WTC11 (cell line): ENCODE results near the gene URM1. TPM values are rescaled to one million over a fixed set of nuclear protein-coding genes. Genes with fewer than 3 reads are reported as not detected.
A peak's percentile ranks its signal among the peaks of the same experiment; 100 is the strongest.

Experiments
- ATAC-seq: fragments of 200-7000 bp; cut with Tn5 transposase; 2 replicates; pipeline ENCODE4 v1.10.0; 2021; ENCODE audit warnings: mild to moderate bottlenecking, moderate library complexity
- Bru-seq: library from RNA; stranded (reverse); fragments of 400-500 nt; gene quantifications from one replicate; lab custom pipeline; 2021; lab: Mats Ljungman, UMichigan
- CTCF ChIA-PET: fragments of 300-600 bp; sonication (Branson Sonifier 250); formaldehyde crosslinking; loops from one replicate; lab custom pipeline; 2021; ENCODE audit warnings: antibody characterized with exemption; lab: Charles Lee
- POLR2A ChIA-PET: fragments of 350-600 bp; sonication (Branson Sonifier 250); formaldehyde crosslinking; loops from one replicate; lab custom pipeline; 2021; ENCODE audit warnings: antibody characterized with exemption; lab: Charles Lee
- DNase-seq: peaks from one replicate; pipeline ENCODE4 v3.0.0; 2021; ENCODE audit warnings: low spot score
- H3K27ac Mint-ChIP-seq: 2 replicates; pipeline ENCODE4 v1.8.0; 2021; ENCODE audit warnings: mixed read lengths
- H3K27me3 Mint-ChIP-seq: 2 replicates; pipeline ENCODE4 v1.8.0; 2021; ENCODE audit warnings: low read depth, mild to moderate bottlenecking, moderate library complexity, mixed read lengths
- H3K36me3 Mint-ChIP-seq: 2 replicates; pipeline ENCODE4 v1.8.0; 2021; ENCODE audit warnings: mixed read lengths
- H3K4me1 Mint-ChIP-seq: 2 replicates; pipeline ENCODE4 v1.8.0; 2022; ENCODE audit warnings: mixed read lengths
- H3K4me3 Mint-ChIP-seq: 2 replicates; pipeline ENCODE4 v1.8.0; 2021; ENCODE audit warnings: mild to moderate bottlenecking, moderate library complexity, mixed read lengths
- H3K9me3 Mint-ChIP-seq: 2 replicates; pipeline ENCODE4 v1.8.0; 2021; ENCODE audit warnings: mixed read lengths
- ATF1 ChIP-seq: sonication (generic); formaldehyde crosslinking; IDR thresholded peaks from 2 replicates; pipeline ENCODE4 v1.8.1; 2023; ENCODE audit warnings: mild to moderate bottlenecking, moderate library complexity, missing genetic modification reagents
- CBFB ChIP-seq: sonication (generic); formaldehyde crosslinking; IDR thresholded peaks from 2 replicates; pipeline ENCODE4 v1.8.1; 2022; ENCODE audit warnings: mild to moderate bottlenecking, low read depth, missing genetic modification reagents
- CREM ChIP-seq: sonication (generic); formaldehyde crosslinking; IDR thresholded peaks from 2 replicates; pipeline ENCODE4 v1.8.1; 2022; ENCODE audit warnings: mild to moderate bottlenecking, missing genetic modification reagents, moderate library complexity
- ELF4 ChIP-seq: sonication (generic); formaldehyde crosslinking; IDR thresholded peaks from 2 replicates; pipeline ENCODE4 v1.8.1; 2022; ENCODE audit warnings: low read depth, mild to moderate bottlenecking, moderate library complexity, missing genetic modification reagents
- FOXK1 ChIP-seq: sonication (generic); formaldehyde crosslinking; IDR thresholded peaks from 2 replicates; pipeline ENCODE4 v1.8.0; 2022; ENCODE audit warnings: mild to moderate bottlenecking, moderate library complexity, missing genetic modification reagents
- HMGA2 ChIP-seq: fragments of 250-450 bp; sonication (Bioruptor Pico); IDR thresholded peaks from 2 replicates; pipeline ENCODE4 v1.4.0; 2021; ENCODE audit warnings: mild to moderate bottlenecking, moderate library complexity
- JUN ChIP-seq: sonication (generic); formaldehyde crosslinking; IDR thresholded peaks from 2 replicates; pipeline ENCODE4 v1.8.0; 2023; ENCODE audit warnings: mild to moderate bottlenecking, missing genetic modification reagents
- NR3C1 ChIP-seq: sonication (generic); formaldehyde crosslinking; conservative IDR thresholded peaks from 2 replicates; pipeline ENCODE4 v1.8.1; 2023; ENCODE audit warnings: low read depth, mild to moderate bottlenecking, missing genetic modification reagents
- RELA ChIP-seq: sonication (generic); formaldehyde crosslinking; IDR thresholded peaks from 2 replicates; pipeline ENCODE4 v1.8.1; 2022; ENCODE audit warnings: missing genetic modification reagents, mild to moderate bottlenecking, borderline replicate concordance
- RORB ChIP-seq: fragments of 250-450 bp; sonication (Bioruptor Pico); IDR thresholded peaks from 2 replicates; pipeline ENCODE4 v1.9.0; 2021; ENCODE audit warnings: mild to moderate bottlenecking
- SP1 ChIP-seq: sonication (generic); formaldehyde crosslinking; conservative IDR thresholded peaks from 2 replicates; pipeline ENCODE4 v1.8.1; 2022; ENCODE audit warnings: missing genetic modification reagents
- TCF7 ChIP-seq: sonication (generic); formaldehyde crosslinking; IDR thresholded peaks from 2 replicates; pipeline ENCODE4 v1.8.0; 2022; ENCODE audit warnings: mild to moderate bottlenecking, low read depth, missing genetic modification reagents, moderate library complexity
- ZBTB21 ChIP-seq: sonication (generic); formaldehyde crosslinking; IDR thresholded peaks from 2 replicates; pipeline ENCODE4 v1.8.1; 2023; ENCODE audit warnings: mild to moderate bottlenecking, missing genetic modification reagents, borderline replicate concordance
- ZNF219 ChIP-seq: sonication (generic); formaldehyde crosslinking; IDR thresholded peaks from 2 replicates; pipeline ENCODE4 v1.8.0; 2023; ENCODE audit warnings: missing genetic modification reagents, mild to moderate bottlenecking, borderline replicate concordance
- ZNF232 ChIP-seq: sonication (generic); formaldehyde crosslinking; IDR thresholded peaks from 2 replicates; pipeline ENCODE4 v1.8.0; 2022; ENCODE audit warnings: mild to moderate bottlenecking, missing genetic modification reagents
- ZNF396 ChIP-seq: fragments of 250-450 bp; sonication (Bioruptor Pico); IDR thresholded peaks from 2 replicates; pipeline ENCODE4 v1.8.0; 2021; ENCODE audit warnings: mild to moderate bottlenecking, moderate library complexity, borderline replicate concordance
- long read RNA-seq, 3 experiments: library from RNA in 1 of 3; library from capped mRNA in 1 of 3; library from polyadenylated mRNA in 1 of 3; unstranded in 2 of 3; stranded (forward) in 1 of 3; transcript quantifications; one replicate each; pipeline ENCODE4 v2.0.0, GENCODE V29; 2021
- total RNA-seq: library from RNA; stranded (reverse); gene quantifications from 3 replicates; pipeline ENCODE4 v1.2.3, GENCODE V29; 2021
- TF ChIP-seq, protein P1 (sequence below): sonication (generic); formaldehyde crosslinking; IDR thresholded peaks from 2 replicates; pipeline ENCODE4 v1.8.1; 2023; ENCODE audit warnings: mild to moderate bottlenecking, missing genetic modification reagents, moderate library complexity
- TF ChIP-seq, protein P2 (sequence below): fragments of 200-600 bp; IDR thresholded peaks from 2 replicates; pipeline ENCODE4 v1.8.0; 2022; ENCODE audit warnings: antibody characterized with exemption
- TF ChIP-seq, protein P3 (sequence below): sonication (generic); formaldehyde crosslinking; IDR thresholded peaks from 2 replicates; pipeline ENCODE4 v1.8.1; 2022; ENCODE audit warnings: mild to moderate bottlenecking, moderate library complexity, missing genetic modification reagents
- TF ChIP-seq, protein P4 (sequence below): sonication (generic); formaldehyde crosslinking; IDR thresholded peaks from 2 replicates; pipeline ENCODE4 v1.8.0; 2022; ENCODE audit warnings: missing genetic modification reagents
- TF ChIP-seq, protein P5 (sequence below): fragments of 250-450 bp; sonication (Bioruptor Pico); IDR thresholded peaks from 2 replicates; pipeline ENCODE4 v1.9.0; 2021; ENCODE audit warnings: moderate library complexity, mild to moderate bottlenecking, inconsistent platforms, borderline replicate concordance
- TF ChIP-seq, protein P6 (sequence below): sonication (generic); formaldehyde crosslinking; IDR thresholded peaks from 2 replicates; pipeline ENCODE4 v1.8.1; 2023; ENCODE audit warnings: mild to moderate bottlenecking, missing genetic modification reagents, moderate library complexity

The URM1 gene
- total RNA-seq, result 52.0 to 67.9 TPM (median 54.3 TPM) in 3 replicates
- Bru-seq, nascent RNA, result percentile 71 among the genes with signal in this experiment
- long read RNA-seq, experiment 1, transcript URM1-203 (5 exons, 2,650 nt), result major isoform, 128 of 159 reads
- long read RNA-seq, experiment 1, transcript URM1-202 (3 exons, 3,045 nt), result minor isoform, 5 of 159 reads
- long read RNA-seq, experiment 1, transcript URM1-205 (5 exons, 723 nt), result minor isoform, 12 of 159 reads
- long read RNA-seq, experiment 1, partial matches to known transcripts, result 6 of 159 reads
- long read RNA-seq, experiment 1, other reads (novel, unspliced or antisense), result 5 of 159 reads
- long read RNA-seq, experiment 2, transcript URM1-203 (5 exons, 2,650 nt), result major isoform, 14 of 81 reads
- long read RNA-seq, experiment 2, transcript URM1-205 (5 exons, 723 nt), result minor isoform, 6 of 81 reads
- long read RNA-seq, experiment 2, partial matches to known transcripts, result 9 of 81 reads
- long read RNA-seq, experiment 2, other reads (novel, unspliced or antisense), result 51 of 81 reads
- long read RNA-seq, experiment 3, transcript URM1-205 (5 exons, 723 nt), result minor isoform, 51 of 489 reads
- long read RNA-seq, experiment 3, transcript URM1-204 (4 exons, 2,944 nt), result minor isoform, 5 of 489 reads
- long read RNA-seq, experiment 3, transcript URM1-203 (5 exons, 2,650 nt), result major isoform, 398 of 489 reads
- long read RNA-seq, experiment 3, partial matches to known transcripts, result 12 of 489 reads
- long read RNA-seq, experiment 3, other reads (novel, unspliced or antisense), result 23 of 489 reads

DNA sequence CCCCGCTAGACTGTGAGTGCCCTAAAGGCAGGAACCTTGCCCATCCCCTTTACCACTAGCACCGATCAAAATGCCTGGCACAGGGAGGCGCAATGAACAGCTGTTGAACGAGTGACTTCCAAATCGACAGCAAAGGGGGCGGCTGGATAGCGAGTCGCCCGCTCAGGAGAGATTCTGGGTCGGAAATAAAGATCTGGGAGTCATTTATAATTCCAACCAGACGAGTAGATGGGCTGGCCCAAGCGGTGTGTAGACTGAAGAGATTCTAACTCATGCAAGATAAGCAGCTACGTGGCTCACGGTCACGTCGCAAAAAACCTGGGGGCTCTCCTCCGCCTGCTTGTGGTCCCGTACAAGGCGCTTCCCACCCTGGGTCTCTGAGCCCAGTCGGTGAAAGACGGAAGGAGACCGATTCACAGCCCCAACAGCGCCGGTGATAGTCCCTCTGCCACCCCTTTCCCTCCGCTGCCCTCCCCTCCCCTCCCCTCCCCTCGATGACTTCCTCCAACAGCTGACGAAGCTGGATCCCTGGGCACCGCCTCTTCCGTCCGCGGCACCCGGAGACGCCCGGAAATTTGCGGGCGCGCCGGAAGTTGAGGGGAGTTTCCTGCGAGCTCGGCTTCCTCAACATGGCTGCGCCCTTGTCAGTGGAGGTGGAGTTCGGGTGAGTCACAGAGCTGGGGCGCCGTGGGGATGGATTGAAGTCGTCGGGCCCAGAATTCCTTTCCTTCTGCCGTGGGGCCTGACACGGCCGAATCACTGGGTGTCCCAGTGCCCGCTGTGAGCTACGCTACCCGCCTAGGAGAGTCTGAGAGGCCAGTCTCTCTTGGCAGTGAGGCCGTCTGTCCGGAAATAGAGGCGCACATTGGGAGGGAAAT lies at the start of gene URM1:
URM1 (plus strand) TSS at position 623 of the 878 bp plus-strand sequence; CDS start at position 630, 7 bp downstream.
- Mint-ChIP-seq H3K4me1 (peaks cover 26% of the 10 kb centered on the region), H3K9me3 (no peaks in the 10 kb centered on the region), H3K36me3 (no peaks in the 10 kb centered on the region), H3K27me3 (peaks cover 35% of the 10 kb centered on the region), H3K4me3 (peak within 1 kb of the TSS; percentile 95), H3K27ac (peak within 1 kb of the TSS; percentile 80)
- POLR2A ChIA-PET, result interaction anchor here (0.6 to 1.5 kb wide), 5 partner anchors 9 to 121 kb away, joined by 3 to 8 read pairs (median 4); no protein-coding TSS in a partner anchor
- ATAC-seq (peak; percentile 89), DNase-seq (peak; percentile 92)
- CTCF ChIA-PET, result interaction anchor here (0.5 to 3.9 kb wide), 17 partner anchors 9 to 363 kb away, joined by 3 to 35 read pairs (median 4); partner anchors contain the start of genes CERCAM and PKN3
- TF ChIP-seq, protein P1, sequence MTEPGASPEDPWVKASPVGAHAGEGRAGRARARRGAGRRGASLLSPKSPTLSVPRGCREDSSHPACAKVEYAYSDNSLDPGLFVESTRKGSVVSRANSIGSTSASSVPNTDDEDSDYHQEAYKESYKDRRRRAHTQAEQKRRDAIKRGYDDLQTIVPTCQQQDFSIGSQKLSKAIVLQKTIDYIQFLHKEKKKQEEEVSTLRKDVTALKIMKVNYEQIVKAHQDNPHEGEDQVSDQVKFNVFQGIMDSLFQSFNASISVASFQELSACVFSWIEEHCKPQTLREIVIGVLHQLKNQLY (CRISPR knock-in tag), result no peak
- TF ChIP-seq ZNF232 (CRISPR knock-in tag) (0 out of 2 replicates have a peak, but pooled peaks have one; percentile 38), ZNF396 (CRISPR knock-in tag) (no peak), HMGA2 (CRISPR knock-in tag) (no peak; the same call in 1 of the 2 replicates), TCF7 (no peak), SP1 (CRISPR knock-in tag) (peak; percentile 71), NR3C1 (CRISPR knock-in tag) (no peak), ZNF219 (CRISPR knock-in tag) (no peak), CREM (CRISPR knock-in tag) (peak; percentile 51; the same call in 1 of the 2 replicates), FOXK1 (CRISPR knock-in tag) (peak; percentile 74; the same call in 1 of the 2 replicates), ATF1 (CRISPR knock-in tag) (no peak), ZBTB21 (no peak), CBFB (no peak), ELF4 (CRISPR knock-in tag) (no peak), RORB (CRISPR knock-in tag) (no peak), JUN (CRISPR knock-in tag) (no peak), RELA (CRISPR knock-in tag) (no peak)
- TF ChIP-seq, protein P2, sequence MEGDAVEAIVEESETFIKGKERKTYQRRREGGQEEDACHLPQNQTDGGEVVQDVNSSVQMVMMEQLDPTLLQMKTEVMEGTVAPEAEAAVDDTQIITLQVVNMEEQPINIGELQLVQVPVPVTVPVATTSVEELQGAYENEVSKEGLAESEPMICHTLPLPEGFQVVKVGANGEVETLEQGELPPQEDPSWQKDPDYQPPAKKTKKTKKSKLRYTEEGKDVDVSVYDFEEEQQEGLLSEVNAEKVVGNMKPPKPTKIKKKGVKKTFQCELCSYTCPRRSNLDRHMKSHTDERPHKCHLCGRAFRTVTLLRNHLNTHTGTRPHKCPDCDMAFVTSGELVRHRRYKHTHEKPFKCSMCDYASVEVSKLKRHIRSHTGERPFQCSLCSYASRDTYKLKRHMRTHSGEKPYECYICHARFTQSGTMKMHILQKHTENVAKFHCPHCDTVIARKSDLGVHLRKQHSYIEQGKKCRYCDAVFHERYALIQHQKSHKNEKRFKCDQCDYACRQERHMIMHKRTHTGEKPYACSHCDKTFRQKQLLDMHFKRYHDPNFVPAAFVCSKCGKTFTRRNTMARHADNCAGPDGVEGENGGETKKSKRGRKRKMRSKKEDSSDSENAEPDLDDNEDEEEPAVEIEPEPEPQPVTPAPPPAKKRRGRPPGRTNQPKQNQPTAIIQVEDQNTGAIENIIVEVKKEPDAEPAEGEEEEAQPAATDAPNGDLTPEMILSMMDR, result no peak
- TF ChIP-seq, protein P3, sequence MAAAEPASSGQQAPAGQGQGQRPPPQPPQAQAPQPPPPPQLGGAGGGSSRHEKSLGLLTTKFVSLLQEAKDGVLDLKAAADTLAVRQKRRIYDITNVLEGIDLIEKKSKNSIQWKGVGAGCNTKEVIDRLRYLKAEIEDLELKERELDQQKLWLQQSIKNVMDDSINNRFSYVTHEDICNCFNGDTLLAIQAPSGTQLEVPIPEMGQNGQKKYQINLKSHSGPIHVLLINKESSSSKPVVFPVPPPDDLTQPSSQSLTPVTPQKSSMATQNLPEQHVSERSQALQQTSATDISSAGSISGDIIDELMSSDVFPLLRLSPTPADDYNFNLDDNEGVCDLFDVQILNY (CRISPR knock-in tag), result no peak
- TF ChIP-seq, protein P4, sequence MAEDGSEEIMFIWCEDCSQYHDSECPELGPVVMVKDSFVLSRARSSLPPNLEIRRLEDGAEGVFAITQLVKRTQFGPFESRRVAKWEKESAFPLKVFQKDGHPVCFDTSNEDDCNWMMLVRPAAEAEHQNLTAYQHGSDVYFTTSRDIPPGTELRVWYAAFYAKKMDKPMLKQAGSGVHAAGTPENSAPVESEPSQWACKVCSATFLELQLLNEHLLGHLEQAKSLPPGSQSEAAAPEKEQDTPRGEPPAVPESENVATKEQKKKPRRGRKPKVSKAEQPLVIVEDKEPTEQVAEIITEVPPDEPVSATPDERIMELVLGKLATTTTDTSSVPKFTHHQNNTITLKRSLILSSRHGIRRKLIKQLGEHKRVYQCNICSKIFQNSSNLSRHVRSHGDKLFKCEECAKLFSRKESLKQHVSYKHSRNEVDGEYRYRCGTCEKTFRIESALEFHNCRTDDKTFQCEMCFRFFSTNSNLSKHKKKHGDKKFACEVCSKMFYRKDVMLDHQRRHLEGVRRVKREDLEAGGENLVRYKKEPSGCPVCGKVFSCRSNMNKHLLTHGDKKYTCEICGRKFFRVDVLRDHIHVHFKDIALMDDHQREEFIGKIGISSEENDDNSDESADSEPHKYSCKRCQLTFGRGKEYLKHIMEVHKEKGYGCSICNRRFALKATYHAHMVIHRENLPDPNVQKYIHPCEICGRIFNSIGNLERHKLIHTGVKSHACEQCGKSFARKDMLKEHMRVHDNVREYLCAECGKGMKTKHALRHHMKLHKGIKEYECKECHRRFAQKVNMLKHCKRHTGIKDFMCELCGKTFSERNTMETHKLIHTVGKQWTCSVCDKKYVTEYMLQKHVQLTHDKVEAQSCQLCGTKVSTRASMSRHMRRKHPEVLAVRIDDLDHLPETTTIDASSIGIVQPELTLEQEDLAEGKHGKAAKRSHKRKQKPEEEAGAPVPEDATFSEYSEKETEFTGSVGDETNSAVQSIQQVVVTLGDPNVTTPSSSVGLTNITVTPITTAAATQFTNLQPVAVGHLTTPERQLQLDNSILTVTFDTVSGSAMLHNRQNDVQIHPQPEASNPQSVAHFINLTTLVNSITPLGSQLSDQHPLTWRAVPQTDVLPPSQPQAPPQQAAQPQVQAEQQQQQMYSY, result no peak
- TF ChIP-seq, protein P5, sequence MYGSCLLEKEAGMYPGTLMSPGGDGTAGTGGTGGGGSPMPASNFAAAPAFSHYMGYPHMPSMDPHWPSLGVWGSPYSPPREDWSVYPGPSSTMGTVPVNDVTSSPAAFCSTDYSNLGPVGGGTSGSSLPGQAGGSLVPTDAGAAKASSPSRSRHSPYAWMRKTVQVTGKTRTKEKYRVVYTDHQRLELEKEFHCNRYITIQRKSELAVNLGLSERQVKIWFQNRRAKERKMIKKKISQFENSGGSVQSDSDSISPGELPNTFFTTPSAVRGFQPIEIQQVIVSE (CRISPR knock-in tag), result no peak
- TF ChIP-seq, protein P6, sequence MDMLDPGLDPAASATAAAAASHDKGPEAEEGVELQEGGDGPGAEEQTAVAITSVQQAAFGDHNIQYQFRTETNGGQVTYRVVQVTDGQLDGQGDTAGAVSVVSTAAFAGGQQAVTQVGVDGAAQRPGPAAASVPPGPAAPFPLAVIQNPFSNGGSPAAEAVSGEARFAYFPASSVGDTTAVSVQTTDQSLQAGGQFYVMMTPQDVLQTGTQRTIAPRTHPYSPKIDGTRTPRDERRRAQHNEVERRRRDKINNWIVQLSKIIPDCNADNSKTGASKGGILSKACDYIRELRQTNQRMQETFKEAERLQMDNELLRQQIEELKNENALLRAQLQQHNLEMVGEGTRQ (CRISPR knock-in tag), result no peak
